ENCODE data around the gene COPG1.

The COPG1 gene

GRCh38 chr3:129276385-129276784 lies 27.0 kb downstream of the COPG1 start:
- peaks cover 67% of the 10 kb centered on the region for H3K36me3 ChIP-seq
- H3K27ac ChIP-seq: no peak overlapping the region
- H3K27me3 ChIP-seq: peaks cover 8% of the 10 kb centered on the region
- no peaks in the 10 kb centered on the region for H3K9me3 ChIP-seq
- TF ChIP-seq CTCF (IDR thresholded peaks at IDR 0.05): no peak
- H3K4me3 ChIP-seq (ENCODE audit: low read depth in 1 of 2, low read length in 1 of 2): no peak overlapping the region
- peaks cover 13% of the 10 kb centered on the region in 2 experiments for H3K4me1 ChIP-seq (ENCODE audit: control insufficient read depth in 1 of 2, insufficient read depth in 1 of 2, low read depth in 1 of 2, low read length in 1 of 2)

DNA sequence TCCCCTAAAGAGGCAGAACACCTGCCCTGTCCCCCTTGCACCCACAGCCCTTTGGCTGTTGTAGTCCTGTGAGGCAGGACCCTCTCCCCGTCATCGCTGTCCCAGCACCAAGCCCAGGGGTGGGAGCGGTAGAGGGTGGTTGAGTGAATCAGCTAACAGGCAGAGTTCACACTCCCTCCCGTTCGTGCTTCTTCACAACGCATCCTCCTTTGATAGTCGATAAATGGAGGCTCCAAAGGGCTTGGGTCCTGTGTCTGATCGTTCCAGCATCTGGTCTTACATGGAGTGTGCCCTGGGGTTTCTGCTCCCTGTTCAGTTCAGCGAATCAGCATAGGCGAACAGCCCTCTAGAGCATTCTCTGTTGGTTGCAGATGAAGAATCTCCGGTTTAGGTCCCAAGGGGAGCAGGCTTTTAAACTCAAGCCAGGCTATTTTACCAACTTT lies 28.4 kb downstream of the COPG1 start:
- peaks cover 8% of the 10 kb centered on the region for H3K27me3 ChIP-seq
- no peak for TF ChIP-seq CTCF (IDR thresholded peaks at IDR 0.05)
- H3K36me3 ChIP-seq: peaks cover 52% of the 10 kb centered on the region
- peak overlapping the region; percentile 76 to 91 for H3K4me3 ChIP-seq (ENCODE audit: low read depth in 1 of 2, low read length in 1 of 2)
- peaks cover 20 to 21% of the 10 kb centered on the region in 2 experiments for H3K4me1 ChIP-seq (ENCODE audit: control insufficient read depth in 1 of 2, insufficient read depth in 1 of 2, low read depth in 1 of 2, low read length in 1 of 2)
- peak overlapping the region; percentile 86 for H3K27ac ChIP-seq
- no peaks in the 10 kb centered on the region for H3K9me3 ChIP-seq

- Histone ChIP-seq H3K4me3 (ENCODE audit: low read depth in 1 of 2, low read length in 1 of 2) (peak within 1 kb of the TSS; percentile 76 to 91), H3K9me3 (no peaks in the 10 kb centered on the region), H3K4me1 (ENCODE audit: control insufficient read depth in 1 of 2, insufficient read depth in 1 of 2, low read depth in 1 of 2, low read length in 1 of 2) (peaks cover 22% of the 10 kb centered on the region in 2 experiments), H3K27ac (peak within 1 kb of the TSS; percentile 86), H3K36me3 (peaks cover 46% of the 10 kb centered on the region), H3K27me3 (peaks cover 8% of the 10 kb centered on the region)
- TF ChIP-seq CTCF (IDR thresholded peaks at IDR 0.05): peak; percentile 51
Observed at GRCh38 chr3:129278439-129278965, 29.1 kb downstream of the COPG1 start, which contains the start of gene HMCES. Gene HMCES, plus strand, starts transcription at chr3:129278870. Its CDS starts 863 bp downstream, at chr3:129279733.

DNA sequence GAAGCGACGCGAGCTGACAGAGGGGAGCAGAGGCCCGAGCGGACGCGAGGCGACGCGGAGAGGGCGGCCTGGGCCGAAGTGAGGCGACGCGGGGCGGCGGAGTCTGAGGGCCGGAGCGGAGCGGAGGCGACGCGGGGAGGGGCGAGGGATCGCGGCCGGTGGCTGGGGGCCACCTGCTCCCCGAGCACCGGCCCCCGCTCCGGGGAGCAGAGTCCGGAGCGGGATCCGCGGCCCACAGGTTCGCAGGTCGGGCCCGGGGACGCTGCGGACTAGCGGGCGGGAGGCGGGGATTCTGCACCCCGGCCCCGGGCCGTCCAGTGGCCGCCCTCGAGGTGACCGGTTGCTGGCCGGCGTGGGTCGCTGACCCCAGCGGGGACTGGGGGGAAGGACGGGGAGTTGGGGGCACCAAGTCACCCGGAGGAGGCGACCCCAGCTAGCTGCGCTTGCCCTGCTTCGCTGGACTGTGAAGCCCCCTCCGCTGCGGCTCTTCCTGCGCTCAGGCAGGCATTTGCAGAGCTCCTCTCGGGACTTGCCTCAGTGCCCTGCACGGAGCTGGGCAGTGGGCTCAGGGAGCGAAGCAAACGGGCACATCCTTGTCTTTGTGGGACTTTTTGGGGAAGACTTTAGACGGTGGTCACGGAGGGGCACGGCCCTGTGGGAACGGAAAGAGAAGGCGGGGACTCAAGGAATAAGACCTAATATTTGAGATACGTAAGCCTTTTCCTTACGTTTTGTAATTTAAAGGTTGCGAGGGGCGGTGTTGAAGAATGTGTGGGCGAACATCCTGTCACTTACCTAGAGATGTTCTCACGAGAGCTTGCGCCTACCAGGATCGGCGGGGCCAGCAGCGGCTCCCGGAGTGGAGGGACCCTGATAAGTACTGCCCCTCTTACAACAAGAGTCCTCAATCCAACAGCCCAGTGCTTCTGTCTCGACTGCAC lies 29.8 kb downstream of the COPG1 start:
- no peaks in the 10 kb centered on the region for H3K9me3 ChIP-seq
- TF ChIP-seq CTCF (IDR thresholded peaks at IDR 0.05): no peak
- H3K4me3 ChIP-seq (ENCODE audit: low read depth in 1 of 2, low read length in 1 of 2): peak overlapping the region; percentile 76 to 91
- peak overlapping the region; percentile 86 for H3K27ac ChIP-seq
- peaks cover 38% of the 10 kb centered on the region for H3K36me3 ChIP-seq
- peaks cover 22% of the 10 kb centered on the region in 2 experiments for H3K4me1 ChIP-seq (ENCODE audit: control insufficient read depth in 1 of 2, insufficient read depth in 1 of 2, low read depth in 1 of 2, low read length in 1 of 2)
- H3K27me3 ChIP-seq: peaks cover 8% of the 10 kb centered on the region

- Histone ChIP-seq H3K9me3 (no peaks in the 10 kb centered on the region), H3K4me1 (ENCODE audit: control insufficient read depth in 1 of 2, insufficient read depth in 1 of 2, low read depth in 1 of 2, low read length in 1 of 2) (peaks cover 22% of the 10 kb centered on the region in 2 experiments), H3K4me3 (ENCODE audit: low read depth in 1 of 2, low read length in 1 of 2) (peak overlapping the region in 1 of 2 experiments; percentile 91), H3K27me3 (peaks cover 8% of the 10 kb centered on the region), H3K27ac (no peak overlapping the region), H3K36me3 (peaks cover 29% of the 10 kb centered on the region)
- TF ChIP-seq CTCF (IDR thresholded peaks at IDR 0.05): no peak
Observed at GRCh38 chr3:129280183-129280582, 30.8 kb downstream of the COPG1 start.
